Activated naive CD8-positive, alpha-beta T cell treated with anti-CD3 and anti-CD28 coated beads, Interleukin-2, amount 10 ng/mL, durations not matched to agents 7 days and 5 days (primary cell): ENCODE results near the gene ANKS1B. TPM values are rescaled to one million over a fixed set of nuclear protein-coding genes. Genes with fewer than 3 reads are reported as not detected.

Experiments
- ATAC-seq: fragments of 150-1000 bp; cut with Tn5 transposase; one replicate; pipeline ENCODE4 v1.10.0; 2021; ENCODE audit warnings: low read depth, moderate library complexity
- POLR2A ChIA-PET: fragments of 350-600 bp; sonication (Branson Sonifier 250); formaldehyde crosslinking; loops from one replicate; lab custom pipeline; 2021; ENCODE audit warnings: antibody characterized with exemption; lab: Charles Lee
- DNase-seq: peaks from one replicate; pipeline ENCODE4 v3.0.0; 2021
- H3K27ac Mint-ChIP-seq: one replicate; pipeline ENCODE4 v1.8.0; 2022; ENCODE audit warnings: mild to moderate bottlenecking, mixed read lengths
- H3K27me3 Mint-ChIP-seq: one replicate; pipeline ENCODE4 v1.8.0; 2022; ENCODE audit warnings: mild to moderate bottlenecking, moderate library complexity, mixed read lengths
- H3K36me3 Mint-ChIP-seq: one replicate; pipeline ENCODE4 v1.8.0; 2021; ENCODE audit warnings: mild to moderate bottlenecking, mixed read lengths
- H3K4me1 Mint-ChIP-seq: one replicate; pipeline ENCODE4 v1.8.0; 2021; ENCODE audit warnings: mixed read lengths
- H3K4me3 Mint-ChIP-seq: one replicate; pipeline ENCODE4 v1.8.0; 2022; ENCODE audit warnings: mild to moderate bottlenecking, moderate library complexity, mixed read lengths
- H3K9me3 Mint-ChIP-seq: one replicate; pipeline ENCODE4 v1.8.0; 2021; ENCODE audit warnings: mixed read lengths
- total RNA-seq, 2 experiments: library from RNA; stranded (reverse); gene quantifications; one replicate each; pipeline ENCODE4 v1.2.3, GENCODE V29; 2021

The ANKS1B gene
- total RNA-seq, 2 experiments from 2014 or later, result not detected

GRCh38 chr12:99093166-99093565 lies 891.6 kb downstream of the ANKS1B start:
- no peak overlapping the region for H3K4me3 Mint-ChIP-seq
- peaks cover 4% of the 10 kb centered on the region for H3K9me3 Mint-ChIP-seq
- ATAC-seq (no peak), DNase-seq (no peak)
- no peaks in the 10 kb centered on the region for H3K27me3 Mint-ChIP-seq
- POLR2A ChIA-PET, result no interaction called here
- H3K27ac Mint-ChIP-seq, result no peak overlapping the region
- H3K4me1 Mint-ChIP-seq, result no peaks in the 10 kb centered on the region
- H3K36me3 Mint-ChIP-seq, result no peaks in the 10 kb centered on the region

GRCh38 chr12:99092100-99092851 lies 892.5 kb downstream of the ANKS1B start:
- no peaks in the 10 kb centered on the region for H3K27me3 Mint-ChIP-seq
- DNase-seq (no peak), ATAC-seq (no peak)
- H3K4me3 Mint-ChIP-seq, result no peak overlapping the region
- no peak overlapping the region for H3K27ac Mint-ChIP-seq
- no peaks in the 10 kb centered on the region for H3K36me3 Mint-ChIP-seq
- H3K9me3 Mint-ChIP-seq, result peaks cover 4% of the 10 kb centered on the region
- POLR2A ChIA-PET, result no interaction called here
- no peaks in the 10 kb centered on the region for H3K4me1 Mint-ChIP-seq

GRCh38 chr12:99087278-99087677 lies 897.5 kb downstream of the ANKS1B start:
- H3K4me3 Mint-ChIP-seq, result no peak overlapping the region
- ATAC-seq (no peak), DNase-seq (no peak)
- no peaks in the 10 kb centered on the region for H3K4me1 Mint-ChIP-seq
- POLR2A ChIA-PET, result no interaction called here
- H3K36me3 Mint-ChIP-seq, result no peaks in the 10 kb centered on the region
- H3K27me3 Mint-ChIP-seq, result no peaks in the 10 kb centered on the region
- H3K9me3 Mint-ChIP-seq, result peaks cover 4% of the 10 kb centered on the region
- H3K27ac Mint-ChIP-seq, result no peak overlapping the region

- Mint-ChIP-seq H3K27ac (no peak overlapping the region), H3K27me3 (no peaks in the 10 kb centered on the region), H3K4me3 (no peak overlapping the region), H3K36me3 (no peaks in the 10 kb centered on the region), H3K4me1 (no peaks in the 10 kb centered on the region), H3K9me3 (no peaks in the 10 kb centered on the region)
- POLR2A ChIA-PET, result no interaction called here
- DNase-seq, result no peak
- ATAC-seq, result no peak
Measured at GRCh38 chr12:99079811-99080210, 904.9 kb downstream of the ANKS1B start.

- no peaks in the 10 kb centered on the region for H3K9me3 Mint-ChIP-seq
Measured at GRCh38 chr12:99068993-99069747, 915.6 kb downstream of the ANKS1B start.

GRCh38 chr12:99067171-99067785 lies 917.5 kb downstream of the ANKS1B start:
- no peak overlapping the region for H3K27ac Mint-ChIP-seq
- H3K9me3 Mint-ChIP-seq, result no peaks in the 10 kb centered on the region
- ATAC-seq (no peak), DNase-seq (no peak)
- POLR2A ChIA-PET, result no interaction called here
- H3K36me3 Mint-ChIP-seq, result no peaks in the 10 kb centered on the region
- peaks cover 2% of the 10 kb centered on the region for H3K27me3 Mint-ChIP-seq
- no peak overlapping the region for H3K4me3 Mint-ChIP-seq
- no peaks in the 10 kb centered on the region for H3K4me1 Mint-ChIP-seq

More at GRCh38 chr12:99068993-99069747, 915.6 kb downstream of the ANKS1B start:
- POLR2A ChIA-PET, result no interaction called here
- H3K36me3 Mint-ChIP-seq, result no peaks in the 10 kb centered on the region
- no peaks in the 10 kb centered on the region for H3K4me1 Mint-ChIP-seq
- DNase-seq (no peak), ATAC-seq (no peak)
- no peak overlapping the region for H3K4me3 Mint-ChIP-seq
- peaks cover 2% of the 10 kb centered on the region for H3K27me3 Mint-ChIP-seq
- no peak overlapping the region for H3K27ac Mint-ChIP-seq

- no peak for ATAC-seq
- POLR2A ChIA-PET, result no interaction called here
- H3K9me3 Mint-ChIP-seq, result no peaks in the 10 kb centered on the region
- DNase-seq, result no peak
- no peak overlapping the region for H3K27ac Mint-ChIP-seq
- no peak overlapping the region for H3K4me3 Mint-ChIP-seq
- H3K27me3 Mint-ChIP-seq, result peaks cover 2% of the 10 kb centered on the region
- no peaks in the 10 kb centered on the region for H3K4me1 Mint-ChIP-seq
- H3K36me3 Mint-ChIP-seq, result no peaks in the 10 kb centered on the region
Measured at GRCh38 chr12:99066726-99067125, 918.0 kb downstream of the ANKS1B start.

GRCh38 chr12:99063182-99063581 lies 921.6 kb downstream of the ANKS1B start:
- ATAC-seq (no peak), DNase-seq (no peak)
- POLR2A ChIA-PET, result no interaction called here
- H3K9me3 Mint-ChIP-seq, result no peaks in the 10 kb centered on the region
- H3K4me3 Mint-ChIP-seq, result no peak overlapping the region
- no peaks in the 10 kb centered on the region for H3K4me1 Mint-ChIP-seq
- H3K36me3 Mint-ChIP-seq, result no peaks in the 10 kb centered on the region
- no peak overlapping the region for H3K27ac Mint-ChIP-seq
- peaks cover 2% of the 10 kb centered on the region for H3K27me3 Mint-ChIP-seq

GRCh38 chr12:99059824-99060511 lies 924.8 kb downstream of the ANKS1B start:
- DNase-seq, result no peak
- Mint-ChIP-seq H3K27ac (no peak overlapping the region), H3K27me3 (peaks cover 2% of the 10 kb centered on the region), H3K4me1 (no peaks in the 10 kb centered on the region), H3K4me3 (no peak overlapping the region), H3K9me3 (no peaks in the 10 kb centered on the region), H3K36me3 (no peaks in the 10 kb centered on the region)
- ATAC-seq, result no peak
- POLR2A ChIA-PET, result no interaction called here

GRCh38 chr12:99057670-99058069 lies 927.1 kb downstream of the ANKS1B start:
- no peak for DNase-seq
- no peaks in the 10 kb centered on the region for H3K36me3 Mint-ChIP-seq
- H3K27me3 Mint-ChIP-seq, result no peaks in the 10 kb centered on the region
- no peaks in the 10 kb centered on the region for H3K9me3 Mint-ChIP-seq
- no peak overlapping the region for H3K27ac Mint-ChIP-seq
- POLR2A ChIA-PET, result no interaction called here
- no peaks in the 10 kb centered on the region for H3K4me1 Mint-ChIP-seq
- no peak for ATAC-seq
- H3K4me3 Mint-ChIP-seq, result no peak overlapping the region

GRCh38 chr12:99056186-99056585 lies 928.5 kb downstream of the ANKS1B start:
- no peaks in the 10 kb centered on the region for H3K9me3 Mint-ChIP-seq
- ATAC-seq (no peak), DNase-seq (no peak)
- H3K36me3 Mint-ChIP-seq, result no peaks in the 10 kb centered on the region
- no peaks in the 10 kb centered on the region for H3K4me1 Mint-ChIP-seq
- no peak overlapping the region for H3K27ac Mint-ChIP-seq
- POLR2A ChIA-PET, result no interaction called here
- no peak overlapping the region for H3K4me3 Mint-ChIP-seq
- H3K27me3 Mint-ChIP-seq, result no peaks in the 10 kb centered on the region

GRCh38 chr12:99055299-99055698 lies 929.4 kb downstream of the ANKS1B start:
- Mint-ChIP-seq H3K27ac (no peak overlapping the region), H3K4me3 (no peak overlapping the region), H3K9me3 (no peaks in the 10 kb centered on the region), H3K36me3 (no peaks in the 10 kb centered on the region), H3K4me1 (no peaks in the 10 kb centered on the region), H3K27me3 (no peaks in the 10 kb centered on the region)
- no peak for ATAC-seq
- DNase-seq, result no peak
- POLR2A ChIA-PET, result no interaction called here

- H3K27ac Mint-ChIP-seq, result no peak overlapping the region
- POLR2A ChIA-PET, result no interaction called here
- ATAC-seq (no peak), DNase-seq (no peak)
- H3K9me3 Mint-ChIP-seq, result peaks cover 2% of the 10 kb centered on the region
- no peaks in the 10 kb centered on the region for H3K36me3 Mint-ChIP-seq
- H3K27me3 Mint-ChIP-seq, result no peaks in the 10 kb centered on the region
- no peaks in the 10 kb centered on the region for H3K4me1 Mint-ChIP-seq
- no peak overlapping the region for H3K4me3 Mint-ChIP-seq
Measured at GRCh38 chr12:99054601-99055128, 930.1 kb downstream of the ANKS1B start.
